Right hindlimb (tissue), 1 donor: Measurements from ENCODE around the gene PTEN.

Source experiments
- DNase-seq: peaks from one replicate; pipeline ENCODE4 v3.0.0-alpha.2; 2018

The PTEN gene

DNA sequence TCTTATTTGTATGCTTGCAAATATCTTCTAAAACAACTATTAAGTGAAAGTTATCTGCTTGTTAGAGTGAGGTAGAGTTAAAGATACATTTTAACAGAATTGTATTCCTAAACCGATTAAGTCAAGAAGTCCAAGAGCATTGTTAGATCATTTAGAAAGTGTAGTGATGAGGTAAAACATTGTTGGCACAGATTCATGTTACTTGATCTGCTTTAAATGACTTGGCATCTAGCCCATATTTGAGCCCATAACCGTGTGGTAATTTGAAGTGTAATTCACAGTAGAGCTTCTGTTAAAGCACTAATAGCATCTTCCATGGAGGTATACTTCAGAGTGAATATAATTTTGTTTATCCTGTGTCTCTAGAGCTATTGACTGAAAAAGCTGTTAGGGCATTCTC, 62.1 kb downstream of the PTEN start:
- no peak for DNase-seq

- no peak for DNase-seq
Measured at GRCh38 chr10:87927091-87927490, 63.7 kb downstream of the PTEN start.

DNA sequence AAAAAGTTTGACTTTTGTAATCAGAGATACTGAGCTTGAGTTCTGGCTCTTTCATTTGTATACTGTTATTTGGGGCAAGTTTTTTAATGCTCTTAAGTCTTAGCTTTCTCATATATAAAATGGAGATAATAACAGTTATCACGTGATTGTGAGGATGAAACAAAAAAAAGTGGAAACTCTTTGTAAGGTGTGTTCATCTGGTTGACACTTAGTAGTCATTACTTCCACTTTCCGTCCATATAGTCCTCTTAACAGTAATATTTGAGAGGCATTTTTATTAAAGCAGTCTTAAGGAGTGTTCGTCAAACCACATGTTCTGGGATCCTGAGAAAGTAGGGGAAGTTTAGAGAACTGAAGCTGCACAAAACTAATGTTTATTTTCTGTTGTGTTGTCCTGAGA, 65.6 kb downstream of the PTEN start:
- DNase-seq: no peak

GRCh38 chr10:87930141-87930540, 66.7 kb downstream of the PTEN start:
- DNase-seq: no peak

GRCh38 chr10:87930934-87931835, 67.8 kb downstream of the PTEN start:
- DNase-seq: no peak

GRCh38 chr10:87931836-87932230, 68.4 kb downstream of the PTEN start:
- DNase-seq: no peak

DNA sequence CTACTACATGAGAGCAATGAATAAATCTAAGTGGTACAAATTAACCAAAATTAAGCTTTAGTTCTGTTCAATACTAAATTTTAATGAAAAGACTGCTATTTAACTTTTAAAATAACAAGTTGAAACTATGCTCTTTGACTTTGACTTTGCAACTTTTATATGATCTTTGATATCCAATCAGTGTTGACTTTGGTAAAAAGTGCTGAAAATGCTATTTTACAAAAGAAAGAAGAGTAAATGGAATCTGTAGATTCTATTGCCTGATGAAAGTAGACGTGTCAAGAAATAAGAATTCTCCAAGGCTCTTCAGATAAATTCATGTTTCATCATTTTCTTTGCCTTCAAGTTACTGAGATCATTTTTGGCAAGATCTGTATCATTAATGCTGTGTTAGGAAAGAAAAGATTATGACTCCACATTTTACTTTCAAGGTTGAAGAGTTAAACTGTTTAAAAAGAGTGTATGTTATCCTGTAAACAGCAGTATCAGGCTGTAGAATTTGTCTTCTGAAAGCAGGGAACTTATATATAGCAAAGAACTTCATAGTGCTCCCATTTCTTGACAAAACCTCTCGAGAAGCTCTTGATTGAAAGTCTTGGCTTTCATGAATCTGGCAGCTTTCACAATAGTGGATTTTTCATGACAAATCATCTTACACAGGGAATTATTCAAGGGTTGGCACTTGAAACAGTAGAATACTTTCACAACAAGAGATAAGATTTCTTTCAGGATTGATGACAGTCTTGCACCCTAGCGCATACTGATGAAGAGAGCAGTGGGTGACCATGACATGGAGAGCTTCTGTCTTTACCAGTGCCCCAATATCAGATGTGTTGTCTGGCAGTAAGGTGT, 72.1 kb downstream of the PTEN start:
- DNase-seq: no peak

- no peak for DNase-seq
Measured at GRCh38 chr10:87940210-87940609, 76.8 kb downstream of the PTEN start.

GRCh38 chr10:87942884-87943527, 79.6 kb downstream of the PTEN start:
- no peak for DNase-seq

DNA sequence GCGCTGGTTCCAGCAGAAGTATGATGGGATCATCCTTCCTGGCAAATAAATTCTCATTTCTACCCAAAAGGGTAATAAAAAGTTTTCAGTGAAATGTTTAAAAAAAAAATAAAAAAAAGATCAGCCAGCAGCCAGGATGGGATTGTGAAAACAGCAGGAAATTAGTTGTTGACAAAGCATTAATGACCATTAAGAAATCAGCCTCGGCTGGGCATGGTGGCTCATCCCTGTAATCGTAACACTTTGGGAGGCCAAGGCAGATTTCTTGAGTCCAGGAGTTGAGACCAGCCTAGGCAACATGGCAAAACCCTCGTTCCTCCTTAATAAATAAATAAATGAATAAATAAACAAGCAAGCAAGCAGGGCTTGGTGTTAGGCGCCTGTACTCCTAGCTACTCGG, 82.6 kb downstream of the PTEN start:
- DNase-seq: no peak

GRCh38 chr10:87952612-87953011, 89.2 kb downstream of the PTEN start:
- DNase-seq: no peak

- DNase-seq: no peak
Measured at GRCh38 chr10:87956055-87956454, 92.6 kb downstream of the PTEN start.

DNA sequence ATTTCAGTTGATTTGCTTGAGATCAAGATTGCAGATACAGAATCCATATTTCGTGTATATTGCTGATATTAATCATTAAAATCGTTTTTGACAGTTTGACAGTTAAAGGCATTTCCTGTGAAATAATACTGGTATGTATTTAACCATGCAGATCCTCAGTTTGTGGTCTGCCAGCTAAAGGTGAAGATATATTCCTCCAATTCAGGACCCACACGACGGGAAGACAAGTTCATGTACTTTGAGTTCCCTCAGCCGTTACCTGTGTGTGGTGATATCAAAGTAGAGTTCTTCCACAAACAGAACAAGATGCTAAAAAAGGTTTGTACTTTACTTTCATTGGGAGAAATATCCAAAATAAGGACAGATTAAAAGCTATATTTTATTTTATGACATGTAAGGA, 94.3 kb downstream of the PTEN start:
- DNase-seq: no peak

DNA sequence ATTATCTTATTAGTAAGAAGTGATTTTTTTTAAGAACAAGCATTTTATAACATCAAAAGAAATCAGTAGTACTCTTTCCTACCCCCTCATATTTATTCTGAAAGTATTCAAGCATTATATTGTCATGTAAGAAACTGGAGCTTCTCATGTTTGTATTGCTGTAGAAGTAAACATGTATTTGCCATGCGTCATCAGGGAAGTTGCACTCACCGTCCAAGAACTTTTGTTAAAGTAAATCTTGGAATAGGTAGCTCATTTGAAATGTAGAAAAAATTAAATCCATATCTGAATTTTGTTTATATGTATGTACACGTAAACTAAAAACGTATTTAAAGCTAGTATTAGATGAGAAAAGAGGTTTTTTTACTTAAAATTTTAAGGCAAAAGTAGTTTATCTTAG, 96.8 kb downstream of the PTEN start:
- DNase-seq: no peak

DNA sequence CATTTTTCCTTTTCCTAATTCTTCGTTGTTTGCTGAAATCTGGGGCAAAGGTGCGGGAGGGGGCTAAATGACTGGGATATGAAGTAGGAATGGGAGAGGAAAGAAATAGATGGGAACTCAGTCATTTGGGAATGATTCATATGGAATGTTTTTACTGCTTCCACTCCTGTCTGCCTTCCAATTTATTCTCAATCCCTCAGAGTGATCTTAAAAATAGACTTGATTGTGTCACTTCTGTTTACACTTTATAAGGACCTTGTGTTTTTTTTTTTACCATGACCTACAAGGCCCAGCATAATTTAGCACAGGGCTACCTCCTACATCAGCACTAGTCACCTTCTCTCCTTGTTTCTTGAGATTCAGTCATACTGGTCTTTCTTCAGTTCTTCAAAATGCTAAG, 97.9 kb downstream of the PTEN start:
- DNase-seq: no peak

- DNase-seq: no peak
Measured at GRCh38 chr10:87966459-87966858, 103.0 kb downstream of the PTEN start.

DNA sequence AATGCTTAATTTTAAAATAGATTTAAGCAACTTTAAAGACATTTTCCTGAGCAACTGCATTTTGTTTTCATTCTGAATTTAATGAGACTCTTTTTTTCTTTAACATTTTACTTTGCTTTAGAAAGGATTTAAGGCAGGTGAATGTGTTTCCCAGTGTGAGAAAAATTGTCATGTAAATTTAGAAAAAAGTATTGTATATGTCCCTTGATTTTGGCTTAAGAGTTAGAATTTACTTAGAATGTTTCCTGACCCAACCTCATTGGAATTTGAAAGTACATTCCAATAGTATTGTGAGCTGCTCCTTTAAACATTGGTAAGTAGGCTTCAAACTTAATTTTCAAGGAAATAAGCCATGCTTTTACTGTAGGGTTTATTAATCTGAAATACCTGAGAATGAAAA, 110.2 kb downstream of the PTEN start:
- DNase-seq: no peak

GRCh38 chr10:87974130-87974529, 110.7 kb downstream of the PTEN start:
- no peak for DNase-seq

GRCh38 chr10:87974769-87975168, 111.3 kb downstream of the PTEN start:
- DNase-seq: no peak

- no peak for DNase-seq
Measured at GRCh38 chr10:87976101-87976743, 112.8 kb downstream of the PTEN start.

DNA sequence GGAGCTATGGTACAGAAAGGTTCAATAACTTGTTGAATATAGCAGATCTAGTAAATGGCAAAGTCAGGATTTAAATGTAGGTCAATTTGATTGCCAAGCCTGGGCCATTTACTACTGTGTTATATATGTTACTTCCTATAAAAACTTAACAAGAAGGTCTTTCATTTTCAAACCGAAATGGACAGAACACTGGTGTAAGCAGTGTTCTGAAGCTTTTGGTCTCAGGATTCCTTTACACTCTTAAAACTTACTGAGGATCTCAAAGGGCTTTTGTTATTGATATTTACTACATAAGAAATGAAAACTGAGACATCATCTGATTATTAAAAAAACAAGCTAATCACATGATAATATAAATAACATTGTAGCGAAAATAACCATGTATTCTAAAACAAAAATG, 114.7 kb downstream of the PTEN start:
- no peak for DNase-seq

GRCh38 chr10:87979847-87980246, 116.4 kb downstream of the PTEN start:
- DNase-seq: no peak

DNA sequence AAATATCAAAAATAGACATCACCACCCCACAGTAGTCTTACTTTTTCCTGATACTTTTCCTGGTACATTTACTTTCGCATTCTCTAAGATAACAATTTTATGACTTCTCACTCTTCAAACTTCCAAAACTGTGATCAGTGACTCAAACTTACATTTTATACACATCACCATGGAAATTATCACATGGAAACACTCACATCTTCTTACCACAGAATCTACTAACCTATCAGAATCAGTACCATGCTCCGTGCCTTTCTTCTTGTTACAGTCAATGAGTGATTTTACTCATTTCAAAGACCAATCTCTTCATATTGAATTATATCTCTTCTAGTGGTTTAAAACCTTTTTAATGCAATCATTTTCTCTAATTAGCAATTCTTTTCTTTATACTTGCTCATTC, 120.3 kb downstream of the PTEN start:
- DNase-seq: no peak
